GM19328 (cell line): Measurements from ENCODE around the gene ZNF776.
"Not testable (repeated sequence)": the region's sequence is repeated elsewhere in the genome, so short reads cannot be mapped to it uniquely, and the experiment has no call there.

Source experiments
- ATAC-seq: cut with Tn5 transposase; IDR thresholded peaks from one replicate; pipeline ENCODE4 v1.9.1; 2021; ENCODE audit warnings: mild to moderate bottlenecking, moderate library complexity; ENCODE audit not compliant: unreplicated experiment

Gene ZNF776

DNA sequence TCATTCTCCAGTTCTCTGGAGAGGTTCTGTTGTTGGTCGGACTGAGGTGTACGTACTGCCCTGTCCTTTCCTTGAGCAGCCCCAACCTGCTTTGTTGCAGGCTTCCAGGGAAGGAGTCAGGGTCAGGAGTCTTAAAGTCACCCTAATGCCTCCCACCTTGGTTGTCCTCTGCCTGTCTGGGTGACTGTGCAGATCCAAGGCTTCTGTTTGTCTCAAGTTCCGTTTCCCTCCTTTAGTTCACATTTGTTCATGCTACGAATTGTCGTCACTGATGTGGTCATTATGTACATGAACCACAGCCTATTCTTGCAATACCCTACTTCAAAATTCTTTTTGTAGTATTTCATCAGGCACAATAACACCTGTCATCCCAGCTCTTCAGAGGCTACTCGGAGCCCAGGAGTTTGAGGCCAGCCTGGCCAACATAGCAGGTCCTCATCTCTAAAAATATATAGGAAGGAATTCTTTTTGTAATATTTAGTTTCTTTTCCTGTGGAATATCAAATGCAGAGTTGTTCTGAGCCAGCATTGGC is 30.2 kb downstream of the ZNF776 start:
- no peak for ATAC-seq

DNA sequence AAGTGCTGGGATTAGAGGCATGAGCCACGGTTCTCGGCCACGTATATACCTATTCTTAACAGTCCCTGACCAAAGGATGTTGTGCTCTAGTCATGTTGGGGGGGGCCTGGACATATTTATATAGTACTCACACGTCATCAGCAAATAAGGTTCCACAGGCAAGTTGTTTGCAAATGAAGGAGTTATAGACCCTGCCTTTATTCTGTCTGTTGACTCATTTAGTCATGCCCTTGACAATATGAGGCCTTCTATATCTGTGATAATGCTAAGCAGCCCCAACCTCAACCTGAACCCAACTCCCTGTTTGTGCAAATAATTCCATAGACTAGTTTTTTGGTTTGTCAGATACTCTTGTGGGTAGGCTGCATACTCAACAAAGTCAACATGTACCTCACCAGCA is 31.7 kb downstream of the ZNF776 start:
- ATAC-seq = no peak

DNA sequence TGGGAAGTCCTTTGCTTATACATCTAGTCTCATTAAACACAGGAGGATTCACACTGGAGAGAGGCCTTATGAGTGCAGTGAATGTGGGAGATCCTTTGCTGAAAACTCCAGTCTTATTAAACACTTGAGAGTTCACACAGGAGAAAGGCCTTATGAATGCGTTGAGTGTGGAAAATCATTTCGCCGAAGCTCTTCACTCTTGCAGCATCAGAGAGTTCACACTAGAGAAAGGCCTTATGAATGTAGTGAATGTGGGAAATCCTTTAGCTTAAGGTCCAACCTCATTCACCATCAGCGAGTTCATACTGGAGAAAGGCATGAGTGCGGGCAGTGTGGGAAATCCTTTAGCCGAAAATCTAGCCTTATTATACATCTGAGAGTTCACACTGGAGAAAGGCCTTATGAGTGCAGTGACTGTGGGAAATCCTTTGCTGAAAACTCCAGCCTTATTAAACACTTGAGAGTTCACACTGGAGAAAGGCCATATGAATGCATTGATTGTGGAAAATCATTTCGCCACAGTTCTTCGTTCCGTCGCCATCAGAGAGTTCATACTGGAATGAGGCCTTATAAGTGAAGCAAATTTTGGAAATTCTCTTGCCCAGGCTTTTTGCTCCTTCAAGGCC is 32.7 kb downstream of the ZNF776 start:
- no peak for ATAC-seq

DNA sequence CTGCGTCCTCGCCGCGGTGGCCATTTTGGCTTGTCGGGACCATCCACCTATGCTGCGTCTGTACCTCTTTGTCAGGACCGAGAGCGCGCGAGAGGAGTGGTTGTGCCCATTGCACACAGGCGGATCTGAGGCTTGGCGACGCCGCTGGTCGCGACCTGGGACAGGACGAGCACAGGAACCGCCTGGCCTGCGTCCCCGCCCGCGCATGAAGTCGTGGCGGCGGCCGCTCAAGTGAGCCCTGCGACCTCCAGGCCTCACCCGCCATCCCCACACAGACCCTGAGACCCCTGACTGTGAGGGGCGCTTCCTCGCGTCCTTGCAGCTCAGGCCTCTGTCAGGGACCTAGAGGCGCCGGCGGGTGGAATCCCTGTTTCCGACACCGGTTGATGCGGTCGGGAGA is 39.7 kb downstream of the ZNF776 start:
- ATAC-seq = no peak

DNA sequence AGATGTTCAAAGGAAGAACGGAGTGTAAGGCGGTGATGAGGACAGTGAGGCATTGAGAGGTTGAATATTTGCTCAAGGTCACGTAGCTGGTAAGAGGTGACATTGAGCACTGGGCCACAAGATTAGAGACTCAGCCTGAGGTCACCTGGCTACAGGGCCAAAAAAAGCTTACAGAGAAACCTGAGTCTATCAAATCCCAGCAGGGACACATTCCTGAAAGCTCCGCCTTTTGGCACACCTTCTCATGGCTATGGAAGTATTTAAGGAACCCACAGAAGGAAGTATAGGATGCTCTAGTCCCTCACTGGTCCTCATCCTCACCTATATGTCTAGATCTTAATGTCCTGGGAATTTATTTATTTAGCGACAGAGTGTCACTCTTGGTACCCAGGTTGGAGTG is 40.3 kb downstream of the ZNF776 start:
- no peak for ATAC-seq

DNA sequence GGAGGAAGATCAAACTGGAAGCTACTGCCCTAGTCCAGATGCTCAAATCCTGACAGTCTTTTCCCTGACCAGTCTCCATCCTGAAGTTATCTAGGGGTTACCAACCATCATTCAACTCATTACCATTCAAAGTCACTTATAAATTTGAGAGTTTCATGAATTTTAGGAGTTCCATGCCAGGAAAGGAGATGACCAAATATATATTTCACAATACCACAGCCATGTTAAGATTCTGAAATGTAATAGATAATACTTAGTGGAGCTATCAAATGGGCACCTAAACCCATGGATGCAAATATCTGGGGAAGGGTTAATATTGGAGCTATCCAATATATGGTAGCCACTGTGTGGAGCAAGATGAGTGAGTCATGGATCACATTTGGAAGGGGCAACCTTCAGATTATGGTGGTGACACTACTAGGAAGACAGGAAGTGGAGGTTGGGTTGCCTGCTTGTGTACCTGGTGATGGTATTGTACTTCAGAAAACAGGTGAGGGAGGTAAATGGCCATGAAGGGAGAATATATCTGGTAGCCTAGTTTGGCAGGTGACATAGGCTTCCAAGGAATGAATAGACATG is 41.6 kb downstream of the ZNF776 start:
- ATAC-seq = no peak

DNA sequence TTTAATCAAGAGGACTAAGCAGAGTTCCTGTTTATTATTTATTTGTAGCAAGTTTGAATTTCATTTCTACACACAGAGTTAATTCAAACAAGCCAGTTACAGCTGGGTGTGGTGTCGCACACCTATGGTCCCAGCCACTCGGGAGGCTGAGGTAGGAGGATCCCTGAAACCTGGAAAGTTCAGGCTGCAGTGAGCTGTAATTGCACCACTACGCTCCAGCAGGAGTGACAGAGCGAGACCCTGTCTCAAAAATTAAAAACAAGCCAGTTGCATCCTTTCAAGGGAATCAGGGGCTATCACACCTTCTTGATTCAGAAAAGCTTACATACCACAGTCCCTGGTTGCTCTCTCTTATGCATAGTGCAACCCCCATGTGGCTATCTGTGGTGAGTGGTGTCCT is 42.7 kb downstream of the ZNF776 start:
- ATAC-seq = no peak

DNA sequence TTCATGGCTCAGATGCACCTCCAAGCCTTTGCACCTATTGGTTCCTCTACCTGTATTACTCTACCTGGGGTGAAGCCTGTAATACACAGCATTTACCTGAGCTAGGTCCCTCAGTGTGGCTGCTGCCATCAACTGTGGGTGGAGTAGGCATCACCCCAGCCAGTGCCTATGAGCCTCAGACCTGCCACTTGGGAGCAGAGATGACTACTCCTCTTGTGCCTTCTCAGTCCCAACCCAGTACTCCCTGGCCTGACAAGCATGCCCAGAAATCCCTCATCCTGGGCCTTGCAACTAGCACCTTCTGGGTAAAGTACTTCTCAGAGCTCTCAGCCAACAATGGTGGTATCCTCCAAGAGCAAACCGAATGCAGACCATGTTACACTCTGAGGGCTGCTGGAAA is 50.0 kb downstream of the ZNF776 start:
- ATAC-seq = not testable (repeated sequence)

DNA sequence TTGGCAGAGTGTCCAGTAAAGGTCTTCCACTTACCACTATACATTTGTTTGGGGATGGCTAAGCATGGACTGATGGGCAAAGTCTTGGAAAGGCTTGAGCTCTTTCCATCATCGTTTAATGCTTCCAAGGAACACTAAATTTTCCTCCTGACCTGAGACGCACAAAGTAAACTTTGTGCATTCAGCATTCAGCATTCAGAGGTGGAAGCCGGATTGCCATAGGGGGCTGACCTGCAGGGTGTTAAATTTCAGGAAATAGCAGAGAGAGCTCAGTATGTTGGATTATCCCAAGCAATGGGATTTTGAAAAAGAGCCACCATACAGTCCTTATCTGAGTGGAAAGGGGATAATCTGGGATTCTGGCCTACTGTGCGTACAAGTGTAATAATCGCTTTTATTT is 54.1 kb downstream of the ZNF776 start:
- ATAC-seq = no peak

DNA sequence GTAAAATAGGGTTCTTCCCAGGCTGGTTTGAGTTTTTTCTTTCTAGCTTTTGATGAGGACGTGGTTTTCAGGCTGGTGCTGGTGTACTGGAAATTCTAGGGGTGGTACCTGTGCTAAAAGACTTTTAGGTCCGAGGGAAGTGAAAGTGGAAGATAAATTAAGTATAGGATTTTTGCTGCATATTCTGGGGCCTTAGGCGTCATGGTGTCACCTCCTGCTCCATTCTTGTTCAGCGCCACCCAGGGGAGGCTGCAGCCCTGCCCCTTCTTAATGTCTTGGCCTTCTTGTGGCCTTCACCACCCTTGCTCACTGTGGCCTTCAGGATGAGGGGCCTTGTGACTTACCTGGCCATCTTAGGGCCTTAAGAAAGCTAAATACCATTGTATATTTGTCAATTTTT is 55.7 kb downstream of the ZNF776 start:
- ATAC-seq = no peak

DNA sequence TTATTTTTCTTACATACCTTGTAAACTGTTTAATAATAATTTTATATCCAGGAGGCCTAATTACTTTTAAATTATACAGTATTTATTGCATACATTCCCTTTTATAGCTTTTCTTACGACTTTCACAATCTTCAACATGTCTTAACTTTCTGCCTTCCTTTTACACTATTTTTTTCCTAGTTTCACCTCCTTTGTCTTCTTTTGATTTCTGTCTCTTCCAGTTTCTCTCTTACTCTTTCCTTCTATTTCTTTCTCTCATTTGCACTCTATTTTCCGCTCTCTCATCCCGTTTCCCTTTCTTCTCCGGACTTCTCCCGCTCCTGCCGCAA is 56.6 kb downstream of the ZNF776 start:
- no peak for ATAC-seq

DNA sequence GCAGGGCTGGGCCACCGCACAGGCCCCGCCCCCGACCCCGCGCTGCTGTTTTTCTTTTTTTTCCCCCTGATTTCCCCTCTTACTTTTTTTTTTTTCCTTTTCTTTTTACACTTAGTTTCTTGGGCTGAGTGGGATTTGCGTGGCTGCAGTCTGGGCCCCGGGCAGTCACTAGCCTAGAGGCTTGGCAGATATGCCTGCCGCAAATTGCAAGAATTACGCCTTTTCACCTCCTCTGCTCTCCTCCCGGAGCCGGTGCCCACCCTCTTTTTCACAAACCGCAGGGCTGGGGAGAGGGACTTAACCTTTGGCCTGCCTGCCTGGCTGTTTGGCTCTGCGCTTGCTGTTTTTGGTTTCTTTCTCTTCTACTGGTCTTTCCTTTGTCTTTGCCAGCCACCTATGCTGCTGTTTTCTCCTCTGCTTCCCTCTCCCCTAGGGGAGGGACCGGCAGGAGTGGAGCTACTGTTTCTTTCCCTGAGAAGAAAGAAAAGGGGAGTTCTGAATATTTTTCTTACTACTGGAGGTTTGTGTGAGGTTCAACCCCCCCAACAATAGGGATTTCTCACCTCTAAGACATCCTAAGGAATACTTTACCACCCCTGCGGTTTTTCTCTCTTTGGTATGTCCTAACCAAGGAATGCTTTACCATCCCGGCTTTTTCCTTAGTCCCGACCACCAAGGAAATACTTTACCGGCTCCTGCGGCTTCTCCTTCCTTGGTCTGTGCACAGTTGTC is 57.1 kb downstream of the ZNF776 start:
- ATAC-seq = no peak

DNA sequence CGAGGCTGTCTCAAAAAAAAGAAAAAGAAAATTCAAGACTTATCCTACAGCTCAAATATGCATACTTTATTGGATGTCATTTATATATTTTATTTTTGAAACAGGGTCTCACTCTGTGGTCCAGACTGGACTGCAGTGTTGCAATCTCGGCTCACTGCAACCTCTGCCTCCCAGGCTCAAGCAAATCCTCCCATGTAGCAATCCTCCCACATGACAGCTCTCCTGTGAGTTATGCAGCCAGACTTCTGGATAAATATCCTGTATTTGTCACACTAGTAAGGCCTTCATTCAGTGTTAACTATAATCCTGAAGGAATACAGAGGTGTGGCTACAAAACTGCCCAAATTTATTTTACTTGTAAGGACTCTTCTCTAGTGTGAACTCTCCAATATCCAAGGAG is 60.9 kb downstream of the ZNF776 start:
- ATAC-seq = no peak
